Fibroblast of gingiva (primary cell): ENCODE results near the gene TSPAN8.
A peak's percentile ranks its signal among the peaks of the same experiment; 100 is the strongest.
"Not testable (repeated sequence)": the region's sequence is repeated elsewhere in the genome, so short reads cannot be mapped to it uniquely, and the experiment has no call there.

ENCODE experiments used
- DNase-seq: peaks from one replicate; pipeline ENCODE4 v3.0.0-alpha.2; 2011; ENCODE audit warnings: low read depth

The TSPAN8 gene

DNA sequence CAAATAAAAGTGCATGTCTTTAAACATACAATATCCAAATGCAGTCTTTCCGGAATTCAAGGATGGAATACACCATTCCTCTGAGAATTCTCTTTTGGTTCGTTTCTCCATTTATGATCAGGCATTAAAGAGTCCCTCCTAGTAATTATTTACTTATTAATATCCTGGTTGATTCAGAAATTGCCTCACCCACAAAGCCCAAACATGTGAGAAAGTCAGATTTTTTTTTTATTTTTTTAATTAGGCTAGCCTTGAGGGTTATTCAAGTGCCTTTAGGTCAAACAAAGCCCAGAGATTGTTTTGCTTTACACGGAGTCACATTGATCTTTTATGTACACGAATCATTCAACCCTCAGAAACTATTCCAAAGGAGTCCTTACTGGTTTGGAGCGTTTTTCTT, 6.4 kb upstream of the TSPAN8 start:
- no peak for DNase-seq

DNA sequence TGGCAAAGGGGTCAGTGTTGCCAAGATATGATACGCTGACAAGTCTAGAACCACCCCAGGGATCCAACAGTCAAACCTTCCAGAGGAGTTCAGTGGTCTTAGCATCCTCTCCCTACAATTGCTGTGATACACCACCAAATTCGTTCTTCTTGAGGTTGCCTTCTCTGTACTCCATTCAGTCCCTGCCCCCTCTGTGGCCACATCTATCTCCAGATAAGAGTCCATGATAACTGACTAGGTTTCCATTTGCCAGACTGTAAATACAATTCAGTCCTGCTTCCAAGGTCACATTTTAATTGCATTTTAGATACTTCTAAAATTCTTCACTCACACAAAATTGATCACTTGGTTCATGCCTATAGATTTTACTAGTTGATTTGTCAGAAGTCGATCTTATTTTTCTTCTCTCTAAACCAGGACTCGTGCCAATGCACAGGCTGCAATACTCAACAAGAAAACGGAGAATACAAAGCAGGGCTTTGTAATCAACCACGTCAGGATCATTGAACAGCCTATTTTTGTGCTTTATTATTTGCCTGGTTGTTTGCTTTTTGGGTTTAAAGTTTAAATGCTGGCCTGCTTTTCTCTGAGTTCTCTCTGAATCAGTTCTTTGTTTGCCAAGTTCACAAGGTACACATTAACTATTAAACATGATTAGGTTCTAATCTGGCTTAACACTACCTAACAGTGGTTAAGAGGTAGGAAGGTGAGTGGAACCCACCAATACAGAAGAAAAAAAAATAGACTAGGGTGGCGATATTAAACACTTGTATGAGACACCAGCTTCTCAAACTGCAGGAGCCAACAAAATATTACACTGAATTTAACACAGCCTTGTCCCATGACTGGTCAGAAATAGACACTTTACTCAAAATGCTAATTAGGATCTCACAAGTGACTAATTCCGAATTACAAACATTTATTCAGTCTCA, 5.3 kb upstream of the TSPAN8 start:
- DNase-seq: no peak

DNA sequence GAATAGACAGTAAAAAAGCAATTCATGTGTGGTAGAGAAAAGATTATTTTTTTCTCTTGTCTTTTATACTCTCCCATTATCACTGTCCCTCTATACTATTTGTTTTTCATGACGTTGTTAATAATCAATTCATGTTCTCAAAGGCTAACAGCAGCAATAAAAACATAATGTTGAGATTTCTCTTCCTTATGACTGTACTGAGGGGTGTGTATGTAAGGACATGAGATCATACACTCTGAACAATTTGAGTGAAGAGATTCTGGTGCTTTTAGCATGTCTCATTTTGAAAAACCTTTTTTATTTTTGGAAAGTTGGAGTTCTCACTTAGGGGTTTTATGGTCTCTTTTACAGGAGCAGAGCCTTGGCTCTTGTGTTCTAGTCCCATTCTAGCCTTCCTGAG, 3.8 kb upstream of the TSPAN8 start:
- DNase-seq: no peak

DNA sequence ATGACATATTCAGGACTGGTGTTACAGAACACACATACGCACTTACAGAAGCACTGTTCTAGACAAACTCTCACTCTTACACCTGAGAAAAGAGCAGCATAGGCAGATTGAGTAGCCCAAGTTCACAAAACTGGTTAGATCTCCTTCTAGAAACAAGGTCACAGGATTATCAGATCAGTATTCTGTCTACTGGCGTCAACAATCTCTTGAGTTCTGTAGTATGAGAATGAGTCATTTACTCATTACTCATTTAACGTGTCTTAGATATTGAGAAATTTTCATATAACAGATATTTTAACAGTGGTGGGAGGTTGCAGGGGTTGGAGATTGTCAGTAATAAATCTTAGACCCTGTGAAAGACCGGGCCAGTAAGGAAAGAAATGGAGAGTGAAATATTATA, 2.8 kb upstream of the TSPAN8 start:
- no peak for DNase-seq

DNA sequence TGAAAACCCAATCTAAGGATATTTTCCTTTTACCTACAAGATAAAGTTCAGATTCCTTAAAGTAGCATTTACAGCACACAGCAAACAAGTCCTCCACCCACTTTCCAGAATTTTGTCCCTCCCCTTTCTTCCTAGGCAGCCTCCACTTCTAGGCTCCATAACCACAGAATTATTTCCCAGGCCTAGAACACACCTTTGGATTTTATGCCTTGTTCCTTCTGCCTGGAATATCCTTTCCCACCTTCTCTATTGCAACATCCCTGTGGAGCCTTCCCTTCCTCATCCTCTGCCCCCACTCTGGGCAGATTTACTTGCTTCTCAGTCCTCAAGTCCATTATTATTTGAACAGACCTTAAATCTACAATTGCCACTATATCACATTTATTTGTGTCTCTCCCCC, 2.1 kb upstream of the TSPAN8 start:
- no peak for DNase-seq

DNA sequence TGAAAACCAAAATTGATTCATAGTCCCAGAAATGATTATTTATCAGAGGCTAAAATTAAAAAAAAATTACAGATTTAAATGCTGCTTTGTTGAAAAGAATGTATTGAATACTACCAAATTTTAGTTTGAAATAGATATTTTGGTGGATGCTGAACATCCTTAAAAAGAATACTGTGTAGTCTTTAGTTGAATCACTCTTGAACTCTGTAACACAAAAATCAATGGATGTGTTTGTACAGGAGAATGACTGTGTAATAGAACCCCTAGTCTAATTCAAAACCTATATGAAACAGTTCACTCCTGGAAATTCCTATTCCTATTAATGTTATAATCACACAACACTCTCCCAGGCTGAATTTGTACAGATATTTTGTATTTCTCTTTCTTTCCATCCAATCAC, 1.5 kb upstream of the TSPAN8 start:
- DNase-seq: no peak

DNA sequence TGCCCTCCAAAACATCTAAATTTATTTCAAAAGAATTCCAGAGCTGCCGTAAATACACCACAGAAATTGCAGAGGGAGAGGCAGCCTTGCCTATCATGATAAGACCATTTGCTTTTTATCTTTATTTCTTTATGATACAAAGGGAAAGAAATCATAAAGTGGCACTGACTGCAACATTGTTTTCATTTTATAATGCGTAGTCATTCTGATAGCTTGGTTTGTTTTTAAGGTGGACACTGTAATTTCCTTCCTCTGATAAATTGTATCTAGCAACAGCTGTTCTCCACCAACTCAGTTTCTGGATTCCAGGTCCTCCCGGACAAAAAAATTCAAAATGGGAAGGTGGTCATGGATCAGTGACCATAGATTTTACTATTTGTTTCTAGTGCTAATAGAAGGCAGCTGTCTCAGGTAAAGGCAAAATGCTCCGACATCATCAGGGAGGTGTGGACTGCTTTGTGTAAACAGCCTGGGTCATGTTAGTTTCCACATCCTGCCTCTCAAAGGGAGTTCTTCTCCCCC, 623 bp upstream of the TSPAN8 start:
- DNase-seq: no peak

DNA sequence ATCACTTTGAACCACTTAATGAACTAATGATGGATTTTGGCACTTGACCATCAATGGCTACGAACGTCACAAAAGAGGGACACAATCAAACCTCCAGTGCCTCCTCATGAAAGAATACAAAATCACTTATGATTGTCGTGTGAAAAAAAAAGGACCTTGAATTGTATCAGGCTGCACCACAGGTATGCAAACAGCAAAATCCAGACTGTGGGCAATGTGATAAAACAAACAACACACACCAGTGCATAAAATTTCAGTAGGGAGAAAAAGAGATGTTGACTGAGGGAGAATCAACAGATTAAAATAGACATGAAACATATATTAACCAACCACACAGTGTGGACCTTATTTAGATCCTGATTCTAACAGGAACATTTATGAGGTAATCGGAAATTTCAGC, 2.6 kb downstream of the TSPAN8 start:
- DNase-seq: no peak

DNA sequence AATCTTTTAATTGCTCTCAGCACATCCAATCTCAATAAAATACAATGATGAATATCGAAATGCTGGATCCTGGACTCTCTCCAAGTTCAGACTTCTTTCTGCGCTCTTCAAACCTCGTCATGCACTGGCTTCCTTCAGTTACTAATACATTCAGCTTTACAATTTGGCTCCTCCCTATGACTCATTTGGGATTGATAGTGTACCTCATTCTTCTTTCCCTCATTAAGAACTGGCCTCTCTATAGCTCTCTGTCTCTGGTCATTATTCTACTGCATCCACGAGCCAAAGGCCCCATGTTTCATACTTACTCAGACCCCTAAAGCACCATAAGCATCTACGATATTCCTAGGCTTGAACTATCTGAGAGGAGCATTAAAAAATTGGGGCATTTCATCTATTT, 4.9 kb downstream of the TSPAN8 start:
- no peak for DNase-seq

DNA sequence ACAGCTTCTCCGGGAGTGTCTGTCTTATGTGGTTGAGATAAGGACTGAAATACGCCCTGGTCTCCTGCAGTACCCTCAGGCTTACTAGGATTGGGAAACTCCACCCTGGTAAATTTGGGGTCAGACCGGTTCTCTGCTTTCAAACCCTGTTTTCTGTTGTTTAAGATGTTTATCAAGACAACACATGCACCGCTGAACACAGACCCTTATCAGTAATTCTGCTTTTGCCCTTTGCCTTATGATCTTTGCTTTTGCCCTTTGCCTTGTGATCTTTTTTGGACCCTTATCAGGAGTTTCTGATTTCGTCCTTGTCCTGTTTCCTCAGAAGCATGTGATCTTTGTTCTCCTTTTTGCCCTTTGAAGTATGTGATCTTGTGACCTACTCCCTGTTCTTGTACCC, 7.8 kb downstream of the TSPAN8 start:
- DNase-seq: not testable (repeated sequence)

DNA sequence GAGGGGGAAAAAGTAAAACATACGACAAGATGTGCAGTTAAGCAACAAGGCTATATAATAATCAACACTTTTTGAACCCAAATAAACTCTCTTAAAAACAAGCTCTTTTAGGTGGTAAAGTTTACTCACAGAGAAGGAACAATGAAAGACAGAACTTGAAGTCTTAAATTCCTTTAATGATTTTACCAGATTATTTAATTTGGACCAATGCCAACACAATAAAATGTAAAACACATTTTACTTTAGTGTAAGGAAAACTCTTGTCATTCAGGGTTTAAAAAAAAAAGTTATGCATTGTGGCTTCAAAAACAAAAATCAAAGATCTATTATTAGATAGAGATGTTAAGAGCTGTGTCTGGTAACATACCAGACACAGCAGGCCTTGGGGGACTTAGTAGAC, 13.1 kb downstream of the TSPAN8 start:
- DNase-seq: no peak

DNA sequence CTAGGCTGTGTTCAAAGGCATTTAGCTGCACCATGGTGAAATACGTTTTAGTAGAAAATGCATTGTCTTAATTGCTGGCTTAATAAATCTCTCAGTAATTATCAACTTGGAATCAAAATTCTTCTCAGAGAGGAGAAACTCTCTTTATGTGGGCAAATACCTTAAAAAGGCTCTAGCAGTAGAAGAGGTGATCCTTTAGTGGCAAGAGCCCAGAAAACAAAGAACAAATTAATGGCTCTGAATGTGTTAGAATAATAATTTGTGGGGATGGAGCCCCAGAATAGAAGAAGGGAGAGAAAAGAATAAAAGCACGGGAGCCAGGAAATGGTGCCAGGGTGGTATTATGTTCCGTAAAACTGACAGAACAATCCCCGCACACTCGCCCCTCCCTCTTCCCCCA, 14.8 kb downstream of the TSPAN8 start:
- DNase-seq: no peak

DNA sequence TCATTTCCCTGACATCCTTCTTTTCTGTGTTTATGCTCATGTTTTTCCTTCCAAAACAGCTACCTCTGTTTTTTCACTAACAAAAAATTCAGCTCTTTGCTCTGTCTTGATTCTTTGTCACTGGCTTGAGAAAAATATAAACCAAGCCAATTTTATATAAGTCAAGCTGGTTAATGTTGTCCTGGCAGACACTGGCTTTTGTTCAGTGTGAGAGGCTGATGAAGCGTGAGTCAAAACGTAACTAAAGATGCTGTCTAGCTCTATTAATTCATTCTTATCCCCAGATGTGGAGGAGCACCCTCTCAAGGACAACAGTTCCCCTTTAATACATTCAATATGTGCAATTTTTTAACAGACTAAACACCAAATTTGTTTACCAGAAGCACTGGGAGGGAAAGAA, 15.8 kb downstream of the TSPAN8 start:
- DNase-seq: peak; percentile 35

DNA sequence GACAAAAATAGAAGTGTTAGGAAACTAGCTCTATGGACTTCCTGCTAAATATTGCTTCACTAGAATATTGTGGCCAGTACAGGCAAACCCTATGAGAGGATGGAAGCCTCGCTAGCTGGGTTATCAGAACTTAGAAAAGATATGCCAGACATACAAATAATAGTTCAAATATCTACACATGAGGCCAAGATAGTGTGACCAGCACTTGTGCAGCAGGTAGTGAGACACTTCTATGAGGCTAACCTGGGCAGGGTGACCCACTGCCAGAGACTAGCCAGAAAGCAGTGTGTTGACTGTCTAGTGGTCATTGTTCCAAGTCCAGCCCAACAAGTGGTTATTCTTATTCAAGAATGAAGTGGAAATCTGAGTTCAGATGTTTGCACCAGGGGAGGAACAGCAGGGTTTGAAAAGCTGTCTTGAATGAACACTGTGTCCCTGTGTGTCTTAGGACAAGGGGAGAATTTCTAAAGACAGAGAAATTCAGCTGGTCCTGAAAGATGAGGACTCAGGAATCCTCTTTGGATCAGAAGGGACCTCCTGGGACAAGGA, 16.3 kb downstream of the TSPAN8 start:
- no peak for DNase-seq

DNA sequence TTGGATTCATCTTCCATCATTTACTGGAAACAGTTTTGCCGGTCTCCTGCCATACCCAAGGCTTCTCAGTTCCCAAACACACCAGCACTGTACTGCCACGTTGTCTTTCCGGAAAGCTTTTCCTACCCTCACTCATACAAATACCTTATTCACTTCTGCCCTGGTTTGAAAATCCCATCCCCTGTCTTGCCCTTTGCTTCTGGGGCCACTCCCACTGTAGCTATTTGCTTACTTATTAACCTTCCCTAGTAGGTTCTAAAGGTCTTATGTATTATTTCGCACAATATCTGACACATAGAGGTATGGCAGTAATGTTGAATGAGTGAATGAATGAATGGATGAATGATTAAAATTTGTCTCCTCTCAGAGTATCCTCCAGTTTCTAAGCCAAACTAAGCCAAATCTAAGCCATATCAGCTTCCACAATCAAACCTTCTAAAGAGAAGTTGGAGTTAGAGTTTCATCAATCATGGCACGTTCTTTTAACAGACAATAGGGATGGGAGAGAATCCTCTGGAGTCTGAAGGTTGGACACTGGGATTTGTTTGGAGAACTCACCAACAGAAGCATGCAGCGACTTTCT, 18.6 kb downstream of the TSPAN8 start:
- no peak for DNase-seq

DNA sequence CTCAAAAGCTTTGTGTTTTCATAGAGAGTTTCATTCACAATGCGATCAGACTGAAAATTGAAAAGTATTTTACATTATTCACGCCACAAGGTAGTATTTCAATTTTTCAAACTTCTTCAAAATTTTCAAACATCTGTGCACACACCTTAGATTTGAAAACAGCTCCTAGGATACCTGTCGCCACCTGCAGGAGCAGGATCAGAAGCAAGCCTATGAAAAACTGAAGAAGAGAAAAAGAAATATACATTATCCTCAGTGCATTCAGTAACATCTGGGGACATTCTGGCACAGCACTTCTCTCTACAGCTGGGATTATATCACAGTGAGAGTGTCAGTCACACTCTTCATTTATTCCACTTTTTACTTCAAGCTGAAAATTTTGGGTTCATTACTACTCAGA, 19.8 kb downstream of the TSPAN8 start:
- no peak for DNase-seq

DNA sequence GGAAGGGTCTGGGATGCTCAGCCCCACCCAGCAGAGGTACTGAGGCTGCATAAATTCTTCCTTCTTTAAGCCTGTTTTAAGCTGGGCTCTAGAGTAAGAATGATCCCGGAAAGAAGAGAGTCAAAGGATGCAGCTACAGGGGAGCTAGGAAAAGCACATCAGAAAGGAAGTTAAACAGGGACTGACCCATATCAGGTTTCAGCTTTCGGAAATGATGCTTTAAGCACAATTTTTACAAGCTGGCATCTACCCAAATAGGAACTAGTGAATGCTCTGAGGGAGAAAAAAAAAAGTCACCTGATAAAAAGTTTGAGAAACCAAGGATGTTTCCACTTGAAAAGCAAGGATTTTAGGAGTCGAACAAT, 22.0 kb downstream of the TSPAN8 start:
- DNase-seq: no peak

DNA sequence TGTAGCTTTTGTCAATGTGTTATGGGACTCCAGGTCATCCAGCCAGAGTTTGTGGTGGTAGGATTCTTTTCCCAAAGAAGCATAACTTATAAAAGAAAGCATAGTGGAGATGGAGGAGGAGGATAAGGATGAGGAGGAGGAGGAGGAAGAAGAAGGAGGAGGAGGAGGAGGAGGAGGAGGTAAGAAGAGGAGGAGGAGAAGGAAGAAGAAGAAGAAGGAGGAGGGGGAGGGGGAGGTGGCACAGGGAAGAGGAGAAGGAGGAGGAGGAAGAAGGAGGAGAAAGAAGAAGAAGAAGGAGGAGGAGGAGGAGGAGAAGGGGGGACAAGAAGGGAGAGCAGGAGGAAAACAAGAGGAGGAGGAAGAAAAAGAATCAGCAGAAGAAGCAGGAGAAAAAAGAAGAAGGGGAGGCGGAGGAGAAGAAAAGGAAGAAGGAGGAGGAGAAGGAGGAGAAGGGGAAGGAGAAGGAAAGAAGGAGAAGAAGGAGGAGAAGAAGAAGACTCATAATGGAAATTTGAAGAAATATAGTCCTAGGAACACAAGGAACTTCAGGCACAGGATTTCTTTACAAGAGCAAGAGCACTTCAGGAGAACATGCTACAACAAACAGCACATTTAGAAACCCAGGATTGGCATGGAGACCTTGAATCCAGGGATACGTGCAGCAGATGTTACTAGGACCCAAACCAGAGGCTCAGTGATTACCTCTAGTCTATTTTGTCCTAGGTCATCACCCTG, 22.6 kb downstream of the TSPAN8 start:
- no peak for DNase-seq

DNA sequence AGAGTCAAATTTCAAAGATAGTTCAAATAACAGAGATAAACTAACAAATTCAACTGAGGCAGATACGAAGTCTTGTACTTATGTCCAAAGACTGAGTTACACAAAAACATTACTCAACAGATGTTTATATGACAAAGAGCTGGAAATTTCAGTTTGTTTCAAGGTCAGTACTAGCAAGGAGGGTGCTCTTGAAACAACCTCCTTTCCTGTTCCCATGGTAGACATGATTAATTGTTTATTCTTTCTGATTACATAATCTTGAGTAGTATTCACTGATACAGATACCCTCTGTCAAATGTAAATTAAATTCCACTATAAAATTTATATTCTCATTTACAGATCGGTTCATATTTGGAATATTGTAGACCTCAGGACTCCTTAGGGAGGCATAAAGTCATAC, 23.4 kb downstream of the TSPAN8 start:
- peak; percentile 12 for DNase-seq

DNA sequence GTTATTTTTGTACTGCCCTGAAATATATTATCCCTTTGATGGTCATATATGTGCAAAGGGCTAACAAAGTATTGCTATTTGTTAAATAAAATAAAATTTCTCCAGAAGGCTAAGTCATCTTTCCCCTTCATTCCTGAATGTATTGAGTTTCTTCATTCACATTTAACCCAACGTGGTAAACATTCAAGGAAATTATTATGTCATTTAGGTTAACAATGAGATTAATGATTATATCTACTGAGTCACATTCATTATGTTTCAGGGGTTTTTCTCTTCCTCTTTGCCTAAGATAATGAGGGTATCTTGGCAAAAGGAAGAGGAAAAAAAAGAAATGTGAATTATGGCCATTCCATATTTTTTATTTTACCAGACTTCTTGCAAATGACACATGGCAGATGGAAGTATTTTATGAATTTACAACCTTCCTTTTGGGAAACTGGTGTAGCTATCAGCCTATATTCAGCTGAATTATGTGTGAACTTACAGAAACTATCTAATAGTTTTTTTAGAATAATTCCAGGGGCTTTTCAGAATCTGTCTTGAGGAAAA, 27.2 kb downstream of the TSPAN8 start:
- no peak for DNase-seq

DNA sequence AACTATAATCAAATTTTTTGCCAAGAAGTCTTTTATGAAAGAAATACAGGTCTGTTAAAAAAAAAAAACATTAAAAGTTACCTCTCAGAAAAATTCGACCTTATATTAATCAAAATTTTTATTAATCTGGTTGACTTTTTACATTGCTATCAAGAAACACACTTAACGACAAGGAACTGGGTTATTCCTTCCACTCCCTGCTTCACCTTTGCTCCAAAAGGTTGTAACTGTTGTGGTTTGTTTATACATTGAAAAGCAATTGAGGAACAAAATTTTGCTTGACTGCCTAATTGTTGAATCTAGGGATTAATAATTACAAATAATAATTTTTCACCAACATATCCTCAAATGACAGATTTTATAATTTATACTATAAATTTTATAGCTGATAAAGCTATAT, 28.4 kb downstream of the TSPAN8 start:
- no peak for DNase-seq

DNA sequence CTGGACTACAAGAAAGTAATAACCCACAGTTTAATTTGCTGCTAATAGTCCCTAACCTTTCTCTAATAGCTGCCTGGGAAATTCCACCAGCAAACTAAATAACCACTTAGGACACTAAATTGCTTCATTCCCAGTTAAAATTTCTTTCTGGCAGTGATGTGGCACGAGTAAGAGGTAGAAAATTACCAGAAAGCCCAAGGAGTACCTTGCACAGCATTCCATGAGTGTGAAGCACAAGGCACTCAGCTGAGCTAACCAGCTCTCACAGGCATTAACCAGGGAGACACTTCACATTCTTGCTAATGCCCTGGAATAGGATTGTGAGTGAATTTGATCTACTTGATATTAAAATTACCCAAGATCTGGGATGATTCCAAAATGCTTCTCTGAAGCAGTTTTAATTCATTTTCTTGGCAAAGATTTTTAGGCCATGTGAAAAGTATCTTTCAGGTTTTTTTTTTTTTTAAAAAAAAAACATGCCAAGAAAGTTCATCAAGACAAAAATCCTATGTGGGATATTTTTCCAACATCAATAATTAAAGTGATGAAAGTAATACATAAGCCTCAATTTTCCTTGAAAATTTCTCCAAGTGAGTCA, 29.5 kb downstream of the TSPAN8 start:
- DNase-seq: peak; percentile 95
